Esophagus squamous epithelium (tissue), 4 donors: ENCODE results near the gene ITM2C.

Experiments
- CTCF ChIP-seq, 6 experiments: fragments of 450-650 bp in 4 of 6; fragments of 200-600 bp in 2 of 6; sonication (generic) in 2 of 6; IDR thresholded peaks; one replicate each; pipeline ENCODE4 v1.5.1; 2016 to 2019; ENCODE audit warnings: antibody characterized with exemption in 6 of 6, mild to moderate bottlenecking in 4 of 6, moderate library complexity in 4 of 6
- POLR2A ChIP-seq, 4 donors: fragments of 450-650 bp; IDR thresholded peaks; one replicate each; pipeline ENCODE4 v1.6.1; 2017; ENCODE audit warnings: antibody characterized with exemption in 4 of 4, mild to moderate bottlenecking in 4 of 4, moderate library complexity in 3 of 4

DNA sequence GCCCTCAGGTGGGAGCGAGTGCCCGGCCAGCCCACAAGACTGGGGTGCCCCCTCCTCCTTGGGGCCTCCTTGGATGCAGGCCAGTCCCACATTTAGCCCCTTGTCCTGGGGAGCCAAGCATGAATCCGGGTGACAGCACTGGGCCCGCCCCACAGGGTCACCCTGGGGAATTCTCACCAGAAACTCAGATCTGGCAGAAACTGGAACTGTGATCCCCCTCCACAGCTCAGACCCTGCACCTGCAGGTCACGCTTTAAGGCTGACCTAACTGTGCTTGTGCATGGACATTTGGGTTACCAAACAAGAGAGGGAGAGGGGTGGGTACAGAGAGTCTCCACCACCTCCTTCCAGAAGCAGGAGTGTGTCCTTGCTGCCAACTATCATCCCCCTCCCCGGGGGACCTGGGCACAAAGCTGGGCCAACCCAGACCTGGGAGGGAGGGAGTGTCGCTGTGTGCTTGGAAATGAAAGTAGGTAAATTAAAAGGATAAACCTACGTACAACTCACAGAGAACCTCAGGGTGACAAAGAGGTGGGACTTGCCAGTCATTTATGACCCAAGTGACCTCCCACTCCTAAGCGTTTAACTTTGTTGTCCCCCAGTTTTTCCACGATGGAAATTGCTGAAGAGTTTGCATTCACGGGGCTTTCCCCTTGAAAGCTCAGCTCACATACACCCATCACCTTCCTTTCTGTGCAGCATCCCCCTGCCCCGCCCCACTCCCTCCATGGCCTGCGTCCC is 9.1 kb downstream of the ITM2C start:
- TF ChIP-seq CTCF (IDR thresholded peaks at IDR 0.05) = no peak
- no peak for TF ChIP-seq POLR2A (IDR thresholded peaks at IDR 0.05)
